ENCODE data around the gene TSPYL2.

- no peak for TF ChIP-seq CTCF (IDR thresholded peaks at IDR 0.05; ENCODE audit: low read length)
- TF ChIP-seq EZH2 (IDR thresholded peaks at IDR 0.05; ENCODE audit: borderline replicate concordance, low read length) = no peak
Measured at GRCh38 chrX:53080628-53081580, 1.3 kb upstream of the TSPYL2 start.
